ENCODE data around the gene ARMC3.

GRCh38 chr10:23067939-23068775, 140.3 kb downstream of the ARMC3 start:
- TF ChIP-seq, protein P1, sequence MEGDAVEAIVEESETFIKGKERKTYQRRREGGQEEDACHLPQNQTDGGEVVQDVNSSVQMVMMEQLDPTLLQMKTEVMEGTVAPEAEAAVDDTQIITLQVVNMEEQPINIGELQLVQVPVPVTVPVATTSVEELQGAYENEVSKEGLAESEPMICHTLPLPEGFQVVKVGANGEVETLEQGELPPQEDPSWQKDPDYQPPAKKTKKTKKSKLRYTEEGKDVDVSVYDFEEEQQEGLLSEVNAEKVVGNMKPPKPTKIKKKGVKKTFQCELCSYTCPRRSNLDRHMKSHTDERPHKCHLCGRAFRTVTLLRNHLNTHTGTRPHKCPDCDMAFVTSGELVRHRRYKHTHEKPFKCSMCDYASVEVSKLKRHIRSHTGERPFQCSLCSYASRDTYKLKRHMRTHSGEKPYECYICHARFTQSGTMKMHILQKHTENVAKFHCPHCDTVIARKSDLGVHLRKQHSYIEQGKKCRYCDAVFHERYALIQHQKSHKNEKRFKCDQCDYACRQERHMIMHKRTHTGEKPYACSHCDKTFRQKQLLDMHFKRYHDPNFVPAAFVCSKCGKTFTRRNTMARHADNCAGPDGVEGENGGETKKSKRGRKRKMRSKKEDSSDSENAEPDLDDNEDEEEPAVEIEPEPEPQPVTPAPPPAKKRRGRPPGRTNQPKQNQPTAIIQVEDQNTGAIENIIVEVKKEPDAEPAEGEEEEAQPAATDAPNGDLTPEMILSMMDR (IDR thresholded peaks at IDR 0.05) = peak; percentile 26 to 82 (median 60)
- TF ChIP-seq POLR2AphosphoS5 (IDR thresholded peaks at IDR 0.05) (no peak), POLR2A (IDR thresholded peaks at IDR 0.05) (no peak), EP300 (IDR thresholded peaks at IDR 0.05) (no peak)
